HepG2 (cell line): Measurements from ENCODE around the gene DNMT3A. TPM values are rescaled to one million over a fixed set of nuclear protein-coding genes. Genes with fewer than 3 reads are reported as not detected.

Experiments used
- HMG20B ChIP-seq: conservative IDR thresholded peaks from 2 replicates; pipeline ENCODE4 v1.6.1; 2016; ENCODE audit warnings: missing genetic modification reagents, missing compliant biosample characterization
- MXD4 ChIP-seq: IDR thresholded peaks from 2 replicates; pipeline ENCODE4 v1.6.1; 2016; ENCODE audit warnings: mild to moderate bottlenecking, missing biosample characterization, missing genetic modification reagents
- RFX5 ChIP-seq: IDR thresholded peaks from 2 replicates; pipeline ENCODE4 v1.6.1; 2011; ENCODE audit warnings: low read depth, low read length, improper control_type of control experiment
- SOX5 ChIP-seq: IDR thresholded peaks from 2 replicates; pipeline ENCODE4 v1.6.1; 2016; ENCODE audit warnings: borderline replicate concordance
- WIZ ChIP-seq: sonication (generic); formaldehyde crosslinking; IDR thresholded peaks from 2 replicates; pipeline ENCODE4 v1.5.1; 2020; ENCODE audit warnings: mild to moderate bottlenecking, missing genetic modification reagents
- ZNF614 ChIP-seq: IDR thresholded peaks from 2 replicates; pipeline ENCODE4 v1.6.1; 2018; ENCODE audit warnings: missing biosample characterization, missing genetic modification reagents, inconsistent platforms, borderline replicate concordance
- ZNF678 ChIP-seq: sonication (generic); formaldehyde crosslinking; IDR thresholded peaks from 2 replicates; pipeline ENCODE4 v1.4.0; 2020; ENCODE audit warnings: mild to moderate bottlenecking, missing genetic modification reagents
- polyA plus RNA-seq, 8 experiments: library from polyadenylated mRNA; depleted of rRNA in 3 of 8; stranded (reverse) in 7 of 8; unstranded in 1 of 8; fragments of >200 nt; fragmentation: Illumina TruSeq in 4 of 8; extraction: Trizol in 4 of 8; gene quantifications; 2 replicates each; pipeline versions ENCODE4 v1.2.1 to v1.2.3, GENCODE V29; 2011 to 2016; ENCODE audit warnings: low read depth in 4 of 8, missing spikeins in 1 of 8, mixed read lengths in 1 of 8; ENCODE audit not compliant: insufficient read depth in 1 of 8
- total RNA-seq, 5 experiments: library from RNA; depleted of rRNA; stranded (reverse); fragments of >200 nt; fragmentation: Illumina TruSeq; extraction: Trizol; gene quantifications; 2 replicates each; pipeline ENCODE4 v1.2.3, GENCODE V29; 2016; ENCODE audit warnings: low read depth in 1 of 5
- TF ChIP-seq, protein P1 (sequence below): sonication (generic); formaldehyde crosslinking; conservative IDR thresholded peaks from 2 replicates; pipeline ENCODE4 v1.5.0; 2020; ENCODE audit warnings: missing genetic modification reagents
- TF ChIP-seq, protein P2 (sequence below): sonication (generic); formaldehyde crosslinking; IDR thresholded peaks from 2 replicates; pipeline ENCODE4 v1.4.0; 2020; ENCODE audit warnings: low read depth, missing genetic modification reagents
- TF ChIP-seq, protein P3 (sequence below): fragments of 450-650 bp; IDR thresholded peaks from 2 replicates; pipeline ENCODE4 v1.6.1; 2017; ENCODE audit warnings: mild to moderate bottlenecking
- TF ChIP-seq, protein P4 (sequence below): sonication (generic); formaldehyde crosslinking; IDR thresholded peaks from 2 replicates; pipeline ENCODE4 v1.8.1; 2023; ENCODE audit warnings: missing genetic modification reagents, inconsistent platforms, borderline replicate concordance
- TF ChIP-seq, protein P5 (sequence below): IDR thresholded peaks from 2 replicates; pipeline ENCODE4 v1.6.1; 2016; ENCODE audit warnings: low read depth, missing genetic modification reagents, missing compliant biosample characterization

The DNMT3A gene
- total and polyA plus RNA-seq, 2 of the 13 experiments (the other 11 are each of a cell fraction or from before 2014, with no cell fraction given) = 14.7 to 29.1 TPM

DNA sequence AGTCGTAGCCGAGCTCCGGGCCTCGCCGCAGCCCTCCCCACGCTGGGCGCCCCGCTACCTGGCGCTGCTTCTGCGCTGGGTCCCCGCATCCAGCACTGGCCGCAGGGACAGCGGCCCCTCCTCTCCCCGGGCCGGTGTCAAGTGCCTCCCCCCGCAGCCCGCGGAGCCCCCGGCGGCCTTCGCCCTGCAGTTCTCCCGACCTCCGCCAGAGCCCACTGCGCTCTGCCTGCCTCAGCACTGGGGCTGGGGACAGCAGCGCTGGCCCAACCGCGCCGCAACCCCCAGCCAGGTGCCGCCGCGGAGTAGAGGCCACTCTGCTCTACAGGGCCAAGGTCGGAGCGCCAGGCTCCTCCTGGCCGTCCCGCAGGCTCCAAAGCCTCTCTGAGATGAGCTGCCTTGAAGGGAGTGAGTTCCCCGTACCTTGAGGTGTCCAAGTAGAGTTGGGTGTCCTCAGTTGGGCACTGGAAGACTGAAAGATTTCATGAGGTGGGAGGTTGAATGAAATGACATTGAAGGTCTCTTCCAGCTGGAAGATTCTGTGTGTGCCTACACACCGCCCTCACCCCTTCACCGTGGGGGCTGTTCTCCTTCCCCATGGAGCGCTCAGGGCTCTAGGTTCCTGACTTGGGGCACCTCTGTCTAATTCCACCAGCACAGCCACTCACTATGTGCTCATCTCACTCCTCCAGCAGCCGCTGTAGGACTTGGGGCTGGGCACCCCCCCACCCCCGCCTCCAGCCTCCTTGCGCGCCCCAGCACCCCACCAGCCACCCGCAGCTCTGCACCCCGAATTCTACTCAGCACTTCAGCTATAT is 854 bp upstream of the DNMT3A start (continued):
- TF ChIP-seq, protein P1, sequence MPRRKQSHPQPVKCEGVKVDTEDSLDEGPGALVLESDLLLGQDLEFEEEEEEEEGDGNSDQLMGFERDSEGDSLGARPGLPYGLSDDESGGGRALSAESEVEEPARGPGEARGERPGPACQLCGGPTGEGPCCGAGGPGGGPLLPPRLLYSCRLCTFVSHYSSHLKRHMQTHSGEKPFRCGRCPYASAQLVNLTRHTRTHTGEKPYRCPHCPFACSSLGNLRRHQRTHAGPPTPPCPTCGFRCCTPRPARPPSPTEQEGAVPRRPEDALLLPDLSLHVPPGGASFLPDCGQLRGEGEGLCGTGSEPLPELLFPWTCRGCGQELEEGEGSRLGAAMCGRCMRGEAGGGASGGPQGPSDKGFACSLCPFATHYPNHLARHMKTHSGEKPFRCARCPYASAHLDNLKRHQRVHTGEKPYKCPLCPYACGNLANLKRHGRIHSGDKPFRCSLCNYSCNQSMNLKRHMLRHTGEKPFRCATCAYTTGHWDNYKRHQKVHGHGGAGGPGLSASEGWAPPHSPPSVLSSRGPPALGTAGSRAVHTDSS (CRISPR knock-in tag) = no peak
- no peak for TF ChIP-seq RFX5
- TF ChIP-seq, protein P2, sequence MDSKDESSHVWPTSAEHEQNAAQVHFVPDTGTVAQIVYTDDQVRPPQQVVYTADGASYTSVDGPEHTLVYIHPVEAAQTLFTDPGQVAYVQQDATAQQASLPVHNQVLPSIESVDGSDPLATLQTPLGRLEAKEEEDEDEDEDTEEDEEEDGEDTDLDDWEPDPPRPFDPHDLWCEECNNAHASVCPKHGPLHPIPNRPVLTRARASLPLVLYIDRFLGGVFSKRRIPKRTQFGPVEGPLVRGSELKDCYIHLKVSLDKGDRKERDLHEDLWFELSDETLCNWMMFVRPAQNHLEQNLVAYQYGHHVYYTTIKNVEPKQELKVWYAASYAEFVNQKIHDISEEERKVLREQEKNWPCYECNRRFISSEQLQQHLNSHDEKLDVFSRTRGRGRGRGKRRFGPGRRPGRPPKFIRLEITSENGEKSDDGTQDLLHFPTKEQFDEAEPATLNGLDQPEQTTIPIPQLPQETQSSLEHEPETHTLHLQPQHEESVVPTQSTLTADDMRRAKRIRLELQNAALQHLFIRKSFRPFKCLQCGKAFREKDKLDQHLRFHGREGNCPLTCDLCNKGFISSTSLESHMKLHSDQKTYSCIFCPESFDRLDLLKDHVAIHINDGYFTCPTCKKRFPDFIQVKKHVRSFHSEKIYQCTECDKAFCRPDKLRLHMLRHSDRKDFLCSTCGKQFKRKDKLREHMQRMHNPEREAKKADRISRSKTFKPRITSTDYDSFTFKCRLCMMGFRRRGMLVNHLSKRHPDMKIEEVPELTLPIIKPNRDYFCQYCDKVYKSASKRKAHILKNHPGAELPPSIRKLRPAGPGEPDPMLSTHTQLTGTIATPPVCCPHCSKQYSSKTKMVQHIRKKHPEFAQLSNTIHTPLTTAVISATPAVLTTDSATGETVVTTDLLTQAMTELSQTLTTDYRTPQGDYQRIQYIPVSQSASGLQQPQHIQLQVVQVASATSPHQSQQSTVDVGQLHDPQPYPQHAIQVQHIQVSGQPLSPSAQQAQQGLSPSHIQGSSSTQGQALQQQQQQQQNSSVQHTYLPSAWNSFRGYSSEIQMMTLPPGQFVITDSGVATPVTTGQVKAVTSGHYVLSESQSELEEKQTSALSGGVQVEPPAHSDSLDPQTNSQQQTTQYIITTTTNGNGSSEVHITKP (CRISPR knock-in tag) = peak; percentile 83
- TF ChIP-seq MXD4 = peak; percentile 82
- TF ChIP-seq HMG20B (CRISPR knock-in tag) = peak; percentile 77
- TF ChIP-seq, protein P3, sequence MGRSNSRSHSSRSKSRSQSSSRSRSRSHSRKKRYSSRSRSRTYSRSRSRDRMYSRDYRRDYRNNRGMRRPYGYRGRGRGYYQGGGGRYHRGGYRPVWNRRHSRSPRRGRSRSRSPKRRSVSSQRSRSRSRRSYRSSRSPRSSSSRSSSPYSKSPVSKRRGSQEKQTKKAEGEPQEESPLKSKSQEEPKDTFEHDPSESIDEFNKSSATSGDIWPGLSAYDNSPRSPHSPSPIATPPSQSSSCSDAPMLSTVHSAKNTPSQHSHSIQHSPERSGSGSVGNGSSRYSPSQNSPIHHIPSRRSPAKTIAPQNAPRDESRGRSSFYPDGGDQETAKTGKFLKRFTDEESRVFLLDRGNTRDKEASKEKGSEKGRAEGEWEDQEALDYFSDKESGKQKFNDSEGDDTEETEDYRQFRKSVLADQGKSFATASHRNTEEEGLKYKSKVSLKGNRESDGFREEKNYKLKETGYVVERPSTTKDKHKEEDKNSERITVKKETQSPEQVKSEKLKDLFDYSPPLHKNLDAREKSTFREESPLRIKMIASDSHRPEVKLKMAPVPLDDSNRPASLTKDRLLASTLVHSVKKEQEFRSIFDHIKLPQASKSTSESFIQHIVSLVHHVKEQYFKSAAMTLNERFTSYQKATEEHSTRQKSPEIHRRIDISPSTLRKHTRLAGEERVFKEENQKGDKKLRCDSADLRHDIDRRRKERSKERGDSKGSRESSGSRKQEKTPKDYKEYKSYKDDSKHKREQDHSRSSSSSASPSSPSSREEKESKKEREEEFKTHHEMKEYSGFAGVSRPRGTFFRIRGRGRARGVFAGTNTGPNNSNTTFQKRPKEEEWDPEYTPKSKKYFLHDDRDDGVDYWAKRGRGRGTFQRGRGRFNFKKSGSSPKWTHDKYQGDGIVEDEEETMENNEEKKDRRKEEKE = no peak
- peak; percentile 58; the same call in 1 of the 2 replicates for TF ChIP-seq SOX5
- TF ChIP-seq ZNF678 (CRISPR knock-in tag) = 0 out of 2 replicates have a peak, but pooled peaks have one; percentile 53
- peak; percentile 81; the same call in 1 of the 2 replicates for TF ChIP-seq WIZ
- TF ChIP-seq ZNF614 (CRISPR knock-in tag) = peak; percentile 94; the same call in 1 of the 2 replicates
- TF ChIP-seq, protein P4, sequence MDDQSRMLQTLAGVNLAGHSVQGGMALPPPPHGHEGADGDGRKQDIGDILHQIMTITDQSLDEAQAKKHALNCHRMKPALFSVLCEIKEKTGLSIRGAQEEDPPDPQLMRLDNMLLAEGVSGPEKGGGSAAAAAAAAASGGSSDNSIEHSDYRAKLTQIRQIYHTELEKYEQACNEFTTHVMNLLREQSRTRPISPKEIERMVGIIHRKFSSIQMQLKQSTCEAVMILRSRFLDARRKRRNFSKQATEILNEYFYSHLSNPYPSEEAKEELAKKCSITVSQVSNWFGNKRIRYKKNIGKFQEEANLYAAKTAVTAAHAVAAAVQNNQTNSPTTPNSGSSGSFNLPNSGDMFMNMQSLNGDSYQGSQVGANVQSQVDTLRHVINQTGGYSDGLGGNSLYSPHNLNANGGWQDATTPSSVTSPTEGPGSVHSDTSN (CRISPR knock-in tag) = no peak
- TF ChIP-seq, protein P5, sequence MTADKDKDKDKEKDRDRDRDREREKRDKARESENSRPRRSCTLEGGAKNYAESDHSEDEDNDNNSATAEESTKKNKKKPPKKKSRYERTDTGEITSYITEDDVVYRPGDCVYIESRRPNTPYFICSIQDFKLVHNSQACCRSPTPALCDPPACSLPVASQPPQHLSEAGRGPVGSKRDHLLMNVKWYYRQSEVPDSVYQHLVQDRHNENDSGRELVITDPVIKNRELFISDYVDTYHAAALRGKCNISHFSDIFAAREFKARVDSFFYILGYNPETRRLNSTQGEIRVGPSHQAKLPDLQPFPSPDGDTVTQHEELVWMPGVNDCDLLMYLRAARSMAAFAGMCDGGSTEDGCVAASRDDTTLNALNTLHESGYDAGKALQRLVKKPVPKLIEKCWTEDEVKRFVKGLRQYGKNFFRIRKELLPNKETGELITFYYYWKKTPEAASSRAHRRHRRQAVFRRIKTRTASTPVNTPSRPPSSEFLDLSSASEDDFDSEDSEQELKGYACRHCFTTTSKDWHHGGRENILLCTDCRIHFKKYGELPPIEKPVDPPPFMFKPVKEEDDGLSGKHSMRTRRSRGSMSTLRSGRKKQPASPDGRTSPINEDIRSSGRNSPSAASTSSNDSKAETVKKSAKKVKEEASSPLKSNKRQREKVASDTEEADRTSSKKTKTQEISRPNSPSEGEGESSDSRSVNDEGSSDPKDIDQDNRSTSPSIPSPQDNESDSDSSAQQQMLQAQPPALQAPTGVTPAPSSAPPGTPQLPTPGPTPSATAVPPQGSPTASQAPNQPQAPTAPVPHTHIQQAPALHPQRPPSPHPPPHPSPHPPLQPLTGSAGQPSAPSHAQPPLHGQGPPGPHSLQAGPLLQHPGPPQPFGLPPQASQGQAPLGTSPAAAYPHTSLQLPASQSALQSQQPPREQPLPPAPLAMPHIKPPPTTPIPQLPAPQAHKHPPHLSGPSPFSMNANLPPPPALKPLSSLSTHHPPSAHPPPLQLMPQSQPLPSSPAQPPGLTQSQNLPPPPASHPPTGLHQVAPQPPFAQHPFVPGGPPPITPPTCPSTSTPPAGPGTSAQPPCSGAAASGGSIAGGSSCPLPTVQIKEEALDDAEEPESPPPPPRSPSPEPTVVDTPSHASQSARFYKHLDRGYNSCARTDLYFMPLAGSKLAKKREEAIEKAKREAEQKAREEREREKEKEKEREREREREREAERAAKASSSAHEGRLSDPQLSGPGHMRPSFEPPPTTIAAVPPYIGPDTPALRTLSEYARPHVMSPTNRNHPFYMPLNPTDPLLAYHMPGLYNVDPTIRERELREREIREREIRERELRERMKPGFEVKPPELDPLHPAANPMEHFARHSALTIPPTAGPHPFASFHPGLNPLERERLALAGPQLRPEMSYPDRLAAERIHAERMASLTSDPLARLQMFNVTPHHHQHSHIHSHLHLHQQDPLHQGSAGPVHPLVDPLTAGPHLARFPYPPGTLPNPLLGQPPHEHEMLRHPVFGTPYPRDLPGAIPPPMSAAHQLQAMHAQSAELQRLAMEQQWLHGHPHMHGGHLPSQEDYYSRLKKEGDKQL = no peak; the same call in 1 of the 2 replicates
